Naive thymus-derived CD8-positive, alpha-beta T cell (primary cell): Measurements from ENCODE around the gene MAGI1. TPM values are rescaled to one million over a fixed set of nuclear protein-coding genes. Genes with fewer than 3 reads are reported as not detected.

Experiments
- ATAC-seq, 2 donors: fragments of 150-1000 bp; cut with Tn5 transposase in 1 of 2; sonication (Bioruptor Pico), chemical (Tn5 transposase) in 1 of 2; 1 replicate in 1 of 2; 2 replicates in 1 of 2; pipeline ENCODE4 v1.10.0; 2021; ENCODE audit warnings: mild to moderate bottlenecking in 2 of 2, moderate library complexity in 2 of 2
- POLR2A ChIA-PET: fragments of 350-600 bp; sonication (Branson Sonifier 250); formaldehyde crosslinking; loops from one replicate; lab custom pipeline; 2021; ENCODE audit warnings: antibody characterized with exemption; lab: Charles Lee
- DNase-seq, 10 donors: peaks; one replicate each; pipeline versions ENCODE4 v3.0.0 to v3.0.0-alpha.2; 2020 to 2022
- H3K27ac Mint-ChIP-seq, 10 donors: one replicate each; pipeline ENCODE4 v1.8.0; 2020 to 2022; ENCODE audit warnings: mild to moderate bottlenecking in 10 of 10, mixed read lengths in 10 of 10, moderate library complexity in 4 of 10, inconsistent platforms in 1 of 10
- H3K27me3 Mint-ChIP-seq, 5 donors: one replicate each; pipeline ENCODE4 v1.8.0; 2021 to 2022; ENCODE audit warnings: mixed read lengths in 5 of 5
- H3K36me3 Mint-ChIP-seq, 3 donors: one replicate each; pipeline ENCODE4 v1.8.0; 2020 to 2022; ENCODE audit warnings: mixed read lengths in 3 of 3, mild to moderate bottlenecking in 2 of 3, inconsistent platforms in 1 of 3
- H3K4me1 Mint-ChIP-seq, 4 donors: one replicate each; pipeline ENCODE4 v1.8.0; 2021 to 2022; ENCODE audit warnings: mixed read lengths in 4 of 4
- H3K4me3 Mint-ChIP-seq, 10 donors: one replicate each; pipeline ENCODE4 v1.8.0; 2020 to 2022; ENCODE audit warnings: mild to moderate bottlenecking in 10 of 10, mixed read lengths in 10 of 10, moderate library complexity in 6 of 10, inconsistent platforms in 1 of 10
- H3K9me3 Mint-ChIP-seq, 9 donors: one replicate each; pipeline ENCODE4 v1.8.0; 2020 to 2022; ENCODE audit warnings: mixed read lengths in 9 of 9, mild to moderate bottlenecking in 3 of 9, inconsistent platforms in 1 of 9, moderate library complexity in 1 of 9
- polyA plus RNA-seq, 3 donors: library from polyadenylated mRNA; unstranded; fragments of 300-500 nt; fragmentation: Illumina TruSeq; gene quantifications; one replicate each; pipeline ENCODE4 v1.2.3, GENCODE V29; 2021
- total RNA-seq, 8 experiments: library from RNA in 2 of 8; stranded (reverse) in 2 of 8; gene quantifications; one replicate each; pipeline ENCODE4 v1.2.3 and lab custom pipeline; 2021 to 2026

Gene MAGI1
- total and polyA plus RNA-seq, 5 experiments from 2014 or later: not detected

- no peaks in the 10 kb centered on the region for H3K36me3 Mint-ChIP-seq
- peaks cover 0 to 2% (median 0%) of the 10 kb centered on the region in 5 donors for H3K27me3 Mint-ChIP-seq
- DNase-seq: no peak
- H3K27ac Mint-ChIP-seq: no peak overlapping the region
- H3K9me3 Mint-ChIP-seq: peaks cover 0 to 10% (median 2%) of the 10 kb centered on the region in 9 donors
- H3K4me1 Mint-ChIP-seq: no peaks in the 10 kb centered on the region
- no peak for ATAC-seq
- H3K4me3 Mint-ChIP-seq: no peak overlapping the region
- POLR2A ChIA-PET: no interaction called here
Measured at GRCh38 chr3:65836047-65836446, 202.7 kb downstream of the MAGI1 start.

- Mint-ChIP-seq H3K4me1 (no peaks in the 10 kb centered on the region), H3K27me3 (peaks cover 0 to 2% (median 0%) of the 10 kb centered on the region in 5 donors), H3K27ac (no peak overlapping the region), H3K9me3 (peaks cover 0 to 10% (median 0%) of the 10 kb centered on the region in 9 donors), H3K36me3 (no peaks in the 10 kb centered on the region), H3K4me3 (no peak overlapping the region)
- POLR2A ChIA-PET: no interaction called here
- DNase-seq: no peak
- ATAC-seq: no peak
Measured at GRCh38 chr3:65833761-65834505, 204.8 kb downstream of the MAGI1 start.

GRCh38 chr3:65831733-65832425, 206.8 kb downstream of the MAGI1 start:
- Mint-ChIP-seq H3K4me3 (no peak overlapping the region), H3K9me3 (peaks cover 0 to 10% (median 0%) of the 10 kb centered on the region in 9 donors), H3K36me3 (no peaks in the 10 kb centered on the region), H3K27ac (no peak overlapping the region), H3K4me1 (no peaks in the 10 kb centered on the region), H3K27me3 (peaks cover 0 to 2% (median 0%) of the 10 kb centered on the region in 5 donors)
- DNase-seq: no peak
- POLR2A ChIA-PET: no interaction called here
- no peak for ATAC-seq

- POLR2A ChIA-PET: no interaction called here
- Mint-ChIP-seq H3K36me3 (no peaks in the 10 kb centered on the region), H3K27ac (no peak overlapping the region), H3K4me1 (no peaks in the 10 kb centered on the region), H3K4me3 (no peak overlapping the region), H3K9me3 (peaks cover 0 to 4% (median 0%) of the 10 kb centered on the region in 9 donors), H3K27me3 (no peaks in the 10 kb centered on the region)
- DNase-seq: no peak
- ATAC-seq: no peak
Measured at GRCh38 chr3:65830948-65831732, 207.6 kb downstream of the MAGI1 start.

- POLR2A ChIA-PET: no interaction called here
- Mint-ChIP-seq H3K36me3 (no peaks in the 10 kb centered on the region), H3K9me3 (peaks cover 0 to 2% (median 0%) of the 10 kb centered on the region in 9 donors), H3K27ac (no peak overlapping the region), H3K4me1 (no peaks in the 10 kb centered on the region), H3K4me3 (no peak overlapping the region), H3K27me3 (peaks cover 0 to 1% (median 0%) of the 10 kb centered on the region in 5 donors)
- ATAC-seq (no peak), DNase-seq (no peak)
Measured at GRCh38 chr3:65829228-65829627, 209.5 kb downstream of the MAGI1 start.

- DNase-seq: no peak
- Mint-ChIP-seq H3K27ac (no peak overlapping the region), H3K4me3 (no peak overlapping the region), H3K27me3 (peaks cover 0 to 1% (median 0%) of the 10 kb centered on the region in 5 donors), H3K4me1 (no peaks in the 10 kb centered on the region), H3K9me3 (peaks cover 0 to 2% (median 0%) of the 10 kb centered on the region in 9 donors), H3K36me3 (no peaks in the 10 kb centered on the region)
- no peak for ATAC-seq
- POLR2A ChIA-PET: no interaction called here
Measured at GRCh38 chr3:65828706-65829105, 210.0 kb downstream of the MAGI1 start.

- H3K27me3 Mint-ChIP-seq: peaks cover 0 to 1% (median 0%) of the 10 kb centered on the region in 5 donors
- H3K27ac Mint-ChIP-seq: no peak overlapping the region
- no peaks in the 10 kb centered on the region for H3K4me1 Mint-ChIP-seq
- ATAC-seq: no peak
- H3K4me3 Mint-ChIP-seq: no peak overlapping the region
- POLR2A ChIA-PET: no interaction called here
- H3K36me3 Mint-ChIP-seq: no peaks in the 10 kb centered on the region
- DNase-seq: no peak
- H3K9me3 Mint-ChIP-seq: no peaks in the 10 kb centered on the region
Measured at GRCh38 chr3:65827076-65827475, 211.6 kb downstream of the MAGI1 start.

- H3K27ac Mint-ChIP-seq: no peak overlapping the region
- ATAC-seq: no peak
- peaks cover 0 to 11% (median 0%) of the 10 kb centered on the region in 9 donors for H3K9me3 Mint-ChIP-seq
- H3K4me1 Mint-ChIP-seq: no peaks in the 10 kb centered on the region
- DNase-seq: no peak
- peaks cover 0 to 2% (median 0%) of the 10 kb centered on the region in 5 donors for H3K27me3 Mint-ChIP-seq
- POLR2A ChIA-PET: no interaction called here
- no peaks in the 10 kb centered on the region for H3K36me3 Mint-ChIP-seq
- H3K4me3 Mint-ChIP-seq: no peak overlapping the region
Measured at GRCh38 chr3:65824166-65824565, 214.6 kb downstream of the MAGI1 start.

GRCh38 chr3:65820600-65820999, 218.1 kb downstream of the MAGI1 start:
- DNase-seq: no peak
- POLR2A ChIA-PET: no interaction called here
- Mint-ChIP-seq H3K27ac (no peak overlapping the region), H3K9me3 (peaks cover 0 to 11% (median 1%) of the 10 kb centered on the region in 9 donors), H3K4me3 (no peak overlapping the region), H3K36me3 (no peaks in the 10 kb centered on the region), H3K27me3 (peaks cover 0 to 4% (median 1%) of the 10 kb centered on the region in 5 donors), H3K4me1 (no peaks in the 10 kb centered on the region)
- ATAC-seq: no peak

GRCh38 chr3:65819896-65820295, 218.8 kb downstream of the MAGI1 start:
- ATAC-seq (no peak), DNase-seq (no peak)
- POLR2A ChIA-PET: no interaction called here
- Mint-ChIP-seq H3K27me3 (peaks cover 0 to 4% (median 1%) of the 10 kb centered on the region in 5 donors), H3K4me3 (no peak overlapping the region), H3K36me3 (no peaks in the 10 kb centered on the region), H3K9me3 (peaks cover 0 to 11% (median 1%) of the 10 kb centered on the region in 9 donors), H3K27ac (no peak overlapping the region), H3K4me1 (no peaks in the 10 kb centered on the region)

GRCh38 chr3:65817553-65818126, 221.1 kb downstream of the MAGI1 start:
- no peak for ATAC-seq
- Mint-ChIP-seq H3K36me3 (no peaks in the 10 kb centered on the region), H3K9me3 (peaks cover 0 to 11% (median 1%) of the 10 kb centered on the region in 9 donors), H3K27ac (no peak overlapping the region), H3K4me3 (no peak overlapping the region), H3K4me1 (no peaks in the 10 kb centered on the region), H3K27me3 (peaks cover 0 to 4% (median 1%) of the 10 kb centered on the region in 5 donors)
- DNase-seq: no peak
- POLR2A ChIA-PET: no interaction called here

GRCh38 chr3:65816208-65816607, 222.5 kb downstream of the MAGI1 start:
- Mint-ChIP-seq H3K9me3 (peaks cover 0 to 6% (median 1%) of the 10 kb centered on the region in 9 donors), H3K36me3 (no peaks in the 10 kb centered on the region), H3K4me1 (no peaks in the 10 kb centered on the region), H3K4me3 (no peak overlapping the region), H3K27me3 (peaks cover 0 to 4% (median 0%) of the 10 kb centered on the region in 5 donors), H3K27ac (no peak overlapping the region)
- ATAC-seq (no peak), DNase-seq (no peak)
- POLR2A ChIA-PET: no interaction called here
